PC-3 (cell line): ENCODE data around the gene ZEB2.

Experiments
- CTCF ChIP-seq: fragments of 300-600 bp; sonication (generic); conservative IDR thresholded peaks from 2 replicates; pipeline ENCODE4 v1.5.1; 2017; ENCODE audit warnings: antibody characterized with exemption, low read depth, mild to moderate bottlenecking, low read length
- EZH2 ChIP-seq: fragments of 300-600 bp; sonication (generic); IDR thresholded peaks from one replicate; pipeline ENCODE4 v1.6.1; 2017; ENCODE audit warnings: antibody characterized with exemption, mild to moderate bottlenecking, low read length; ENCODE audit not compliant: unreplicated experiment
- EZH2phosphoT487 ChIP-seq: fragments of 300-600 bp; sonication (generic); IDR thresholded peaks from 2 replicates; pipeline ENCODE4 v1.6.1; 2018; ENCODE audit warnings: mild to moderate bottlenecking, antibody characterized with exemption, low read length, borderline replicate concordance

GRCh38 chr2:144448389-144449027, 71.4 kb downstream of the ZEB2 start:
- no peak for TF ChIP-seq CTCF
- no peak for TF ChIP-seq EZH2phosphoT487
- no peak for TF ChIP-seq EZH2
